Stimulated activated CD8-positive, alpha-beta memory T cell treated with anti-CD3 and anti-CD28 coated beads, Interleukin-12 subunit alpha, Interleukin-12 subunit beta, amount 100 ng/mL, for 1 hour (primary cell): ENCODE results near the gene MAPRE3.

Experiments used
- DNase-seq: peaks from one replicate; pipeline ENCODE4 v3.0.0-alpha.2; 2020; ENCODE audit warnings: low read depth

The MAPRE3 gene

GRCh38 chr2:27040282-27040681, 69.8 kb downstream of the MAPRE3 start:
- DNase-seq, result no peak

- DNase-seq, result no peak
Observed at GRCh38 chr2:27041752-27042151, 71.3 kb downstream of the MAPRE3 start.

GRCh38 chr2:27042159-27042661, 71.8 kb downstream of the MAPRE3 start:
- no peak for DNase-seq

- DNase-seq, result no peak
Observed at GRCh38 chr2:27042985-27043634, 72.7 kb downstream of the MAPRE3 start.

- peak; percentile 15 for DNase-seq
Observed at GRCh38 chr2:27049422-27050280, 79.2 kb downstream of the MAPRE3 start.

- DNase-seq, result peak; percentile 82
Observed at GRCh38 chr2:27050281-27050995, 80.0 kb downstream of the MAPRE3 start.

GRCh38 chr2:27050996-27051901, 80.8 kb downstream of the MAPRE3 start, which contains the start of gene AGBL5:
Gene AGBL5, plus strand, starts transcription at chr2:27051668. Its CDS starts 1,291 bp downstream, at chr2:27052959.
- peak; percentile 94 for DNase-seq

GRCh38 chr2:27051902-27052645, 81.6 kb downstream of the MAPRE3 start:
- DNase-seq, result no peak

GRCh38 chr2:27053321-27053720, 82.9 kb downstream of the MAPRE3 start:
- no peak for DNase-seq

- no peak for DNase-seq
Observed at GRCh38 chr2:27053776-27054175, 83.3 kb downstream of the MAPRE3 start.

- DNase-seq, result no peak
Observed at GRCh38 chr2:27054721-27055120, 84.3 kb downstream of the MAPRE3 start.

- no peak for DNase-seq
Observed at GRCh38 chr2:27057184-27057583, 86.7 kb downstream of the MAPRE3 start.

- no peak for DNase-seq
Observed at GRCh38 chr2:27058210-27058609, 87.8 kb downstream of the MAPRE3 start.

- no peak for DNase-seq
Observed at GRCh38 chr2:27059141-27059820, 88.8 kb downstream of the MAPRE3 start.

- DNase-seq, result no peak
Observed at GRCh38 chr2:27060323-27060722, 89.9 kb downstream of the MAPRE3 start.

- DNase-seq, result no peak
Observed at GRCh38 chr2:27065128-27065527, 94.7 kb downstream of the MAPRE3 start.

GRCh38 chr2:27067385-27067784, 96.9 kb downstream of the MAPRE3 start:
- DNase-seq, result no peak

GRCh38 chr2:27069436-27069835, 99.0 kb downstream of the MAPRE3 start:
- no peak for DNase-seq

- DNase-seq, result no peak
Observed at GRCh38 chr2:27069961-27070618, 99.7 kb downstream of the MAPRE3 start.
